WTC11 (cell line): ENCODE data around the gene DNASE1L2. TPM values are rescaled to one million over a fixed set of nuclear protein-coding genes. Genes with fewer than 3 reads are reported as not detected.

Experiments
- ATAC-seq: fragments of 200-7000 bp; cut with Tn5 transposase; 2 replicates; pipeline ENCODE4 v1.10.0; 2021; ENCODE audit warnings: mild to moderate bottlenecking, moderate library complexity
- CTCF ChIA-PET: fragments of 300-600 bp; sonication (Branson Sonifier 250); formaldehyde crosslinking; loops from one replicate; lab custom pipeline; 2021; ENCODE audit warnings: antibody characterized with exemption; lab: Charles Lee
- POLR2A ChIA-PET: fragments of 350-600 bp; sonication (Branson Sonifier 250); formaldehyde crosslinking; loops from one replicate; lab custom pipeline; 2021; ENCODE audit warnings: antibody characterized with exemption; lab: Charles Lee
- DNase-seq: peaks from one replicate; pipeline ENCODE4 v3.0.0; 2021; ENCODE audit warnings: low spot score
- H3K27ac Mint-ChIP-seq: 2 replicates; pipeline ENCODE4 v1.8.0; 2021; ENCODE audit warnings: mixed read lengths
- H3K27me3 Mint-ChIP-seq: 2 replicates; pipeline ENCODE4 v1.8.0; 2021; ENCODE audit warnings: low read depth, mild to moderate bottlenecking, moderate library complexity, mixed read lengths
- H3K36me3 Mint-ChIP-seq: 2 replicates; pipeline ENCODE4 v1.8.0; 2021; ENCODE audit warnings: mixed read lengths
- H3K4me1 Mint-ChIP-seq: 2 replicates; pipeline ENCODE4 v1.8.0; 2022; ENCODE audit warnings: mixed read lengths
- H3K4me3 Mint-ChIP-seq: 2 replicates; pipeline ENCODE4 v1.8.0; 2021; ENCODE audit warnings: mild to moderate bottlenecking, moderate library complexity, mixed read lengths
- H3K9me3 Mint-ChIP-seq: 2 replicates; pipeline ENCODE4 v1.8.0; 2021; ENCODE audit warnings: mixed read lengths
- CREB1 ChIP-seq: sonication (generic); formaldehyde crosslinking; IDR thresholded peaks from 2 replicates; pipeline ENCODE4 v1.8.0; 2023; ENCODE audit warnings: mild to moderate bottlenecking, missing genetic modification reagents
- ELF4 ChIP-seq: sonication (generic); formaldehyde crosslinking; IDR thresholded peaks from 2 replicates; pipeline ENCODE4 v1.8.1; 2022; ENCODE audit warnings: low read depth, mild to moderate bottlenecking, moderate library complexity, missing genetic modification reagents
- FOXK1 ChIP-seq: sonication (generic); formaldehyde crosslinking; IDR thresholded peaks from 2 replicates; pipeline ENCODE4 v1.8.0; 2022; ENCODE audit warnings: mild to moderate bottlenecking, moderate library complexity, missing genetic modification reagents
- GRHL2 ChIP-seq: fragments of 250-450 bp; sonication (Bioruptor Pico); IDR thresholded peaks from 2 replicates; pipeline ENCODE4 v1.8.0; 2022; ENCODE audit warnings: mild to moderate bottlenecking, moderate library complexity; ENCODE audit not compliant: insufficient replicate concordance, severe bottlenecking
- IRF2 ChIP-seq: sonication (generic); formaldehyde crosslinking; IDR thresholded peaks from 2 replicates; pipeline ENCODE4 v1.8.0; 2022; ENCODE audit warnings: low read depth, missing genetic modification reagents, borderline replicate concordance
- JUN ChIP-seq: sonication (generic); formaldehyde crosslinking; IDR thresholded peaks from 2 replicates; pipeline ENCODE4 v1.8.0; 2023; ENCODE audit warnings: mild to moderate bottlenecking, missing genetic modification reagents
- KAT7 ChIP-seq: sonication (generic); formaldehyde crosslinking; IDR thresholded peaks from 2 replicates; pipeline ENCODE4 v1.8.1; 2023; ENCODE audit warnings: missing genetic modification reagents, mild to moderate bottlenecking, borderline replicate concordance
- MXD4 ChIP-seq: fragments of 250-450 bp; sonication (Bioruptor Pico); IDR thresholded peaks from 2 replicates; pipeline ENCODE4 v1.8.0; 2021; ENCODE audit warnings: mild to moderate bottlenecking, moderate library complexity, borderline replicate concordance
- MYBL2 ChIP-seq: sonication (generic); formaldehyde crosslinking; IDR thresholded peaks from 2 replicates; pipeline ENCODE4 v1.8.1; 2023; ENCODE audit warnings: mild to moderate bottlenecking, moderate library complexity, missing genetic modification reagents
- NR3C1 ChIP-seq: sonication (generic); formaldehyde crosslinking; conservative IDR thresholded peaks from 2 replicates; pipeline ENCODE4 v1.8.1; 2023; ENCODE audit warnings: low read depth, mild to moderate bottlenecking, missing genetic modification reagents
- RORB ChIP-seq: fragments of 250-450 bp; sonication (Bioruptor Pico); IDR thresholded peaks from 2 replicates; pipeline ENCODE4 v1.9.0; 2021; ENCODE audit warnings: mild to moderate bottlenecking
- SMAD3 ChIP-seq: sonication (generic); formaldehyde crosslinking; IDR thresholded peaks from 2 replicates; pipeline ENCODE4 v1.8.0; 2022; ENCODE audit warnings: missing genetic modification reagents, mild to moderate bottlenecking, borderline replicate concordance
- SOX15 ChIP-seq: fragments of 250-450 bp; sonication (Bioruptor Pico); IDR thresholded peaks from 2 replicates; pipeline ENCODE4 v1.9.0; 2021; ENCODE audit warnings: mild to moderate bottlenecking
- TP53 ChIP-seq: sonication (generic); formaldehyde crosslinking; IDR thresholded peaks from 2 replicates; pipeline ENCODE4 v1.8.1; 2023; ENCODE audit warnings: mild to moderate bottlenecking, missing genetic modification reagents
- ZBTB21 ChIP-seq: sonication (generic); formaldehyde crosslinking; IDR thresholded peaks from 2 replicates; pipeline ENCODE4 v1.8.1; 2023; ENCODE audit warnings: mild to moderate bottlenecking, missing genetic modification reagents, borderline replicate concordance
- ZNF396 ChIP-seq: fragments of 250-450 bp; sonication (Bioruptor Pico); IDR thresholded peaks from 2 replicates; pipeline ENCODE4 v1.8.0; 2021; ENCODE audit warnings: mild to moderate bottlenecking, moderate library complexity, borderline replicate concordance
- ZNF416 ChIP-seq: fragments of 250-450 bp; sonication (Bioruptor Pico); IDR thresholded peaks from 2 replicates; pipeline ENCODE4 v1.9.0; 2021; ENCODE audit warnings: mild to moderate bottlenecking, inconsistent platforms
- total RNA-seq: library from RNA; stranded (reverse); gene quantifications from 3 replicates; pipeline ENCODE4 v1.2.3, GENCODE V29; 2021
- TF ChIP-seq, protein P1 (sequence below): fragments of 250-450 bp; sonication (Bioruptor Pico); conservative IDR thresholded peaks from 2 replicates; pipeline ENCODE4 v1.9.0; 2021; ENCODE audit warnings: mild to moderate bottlenecking
- TF ChIP-seq, protein P2 (sequence below): fragments of 250-450 bp; sonication (Bioruptor Pico); IDR thresholded peaks from 2 replicates; pipeline ENCODE4 v1.9.0; 2021; ENCODE audit warnings: mild to moderate bottlenecking
- TF ChIP-seq, protein P3 (sequence below): fragments of 250-450 bp; sonication (Bioruptor Pico); IDR thresholded peaks from 2 replicates; pipeline ENCODE4 v2.1.2; 2022; ENCODE audit warnings: mild to moderate bottlenecking, moderate library complexity
- TF ChIP-seq, protein P4 (sequence below): sonication (generic); formaldehyde crosslinking; IDR thresholded peaks from 2 replicates; pipeline ENCODE4 v1.8.1; 2023; ENCODE audit warnings: mild to moderate bottlenecking, moderate library complexity, missing genetic modification reagents
- TF ChIP-seq, protein P5 (sequence below): sonication (generic); formaldehyde crosslinking; IDR thresholded peaks from 2 replicates; pipeline ENCODE4 v1.8.0; 2022; ENCODE audit warnings: mild to moderate bottlenecking, missing genetic modification reagents

The DNASE1L2 gene
- total RNA-seq, 1 experiment from 2014 or later = 0.66 TPM

DNA sequence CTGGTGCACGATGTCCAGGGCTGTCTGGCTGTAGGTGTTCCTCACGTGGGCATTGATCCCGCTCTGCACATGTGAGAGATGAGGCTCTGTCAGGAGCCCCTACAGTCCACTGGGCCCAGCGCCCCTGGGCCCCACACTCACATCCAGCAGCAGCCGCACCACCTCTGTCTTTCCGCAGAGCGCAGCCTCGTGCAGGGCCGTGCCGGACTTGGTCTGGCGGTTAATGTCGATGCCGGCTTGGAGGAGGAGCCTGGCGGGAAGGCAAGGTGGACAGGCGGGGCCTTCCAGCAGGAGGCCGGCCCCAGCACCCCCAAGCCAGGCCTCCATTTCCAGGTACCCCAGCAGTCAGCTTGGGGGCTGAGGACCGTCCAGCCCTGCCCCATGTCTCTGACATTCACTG is 49.0 kb upstream of the DNASE1L2 start (continued):
- TF ChIP-seq, protein P1, sequence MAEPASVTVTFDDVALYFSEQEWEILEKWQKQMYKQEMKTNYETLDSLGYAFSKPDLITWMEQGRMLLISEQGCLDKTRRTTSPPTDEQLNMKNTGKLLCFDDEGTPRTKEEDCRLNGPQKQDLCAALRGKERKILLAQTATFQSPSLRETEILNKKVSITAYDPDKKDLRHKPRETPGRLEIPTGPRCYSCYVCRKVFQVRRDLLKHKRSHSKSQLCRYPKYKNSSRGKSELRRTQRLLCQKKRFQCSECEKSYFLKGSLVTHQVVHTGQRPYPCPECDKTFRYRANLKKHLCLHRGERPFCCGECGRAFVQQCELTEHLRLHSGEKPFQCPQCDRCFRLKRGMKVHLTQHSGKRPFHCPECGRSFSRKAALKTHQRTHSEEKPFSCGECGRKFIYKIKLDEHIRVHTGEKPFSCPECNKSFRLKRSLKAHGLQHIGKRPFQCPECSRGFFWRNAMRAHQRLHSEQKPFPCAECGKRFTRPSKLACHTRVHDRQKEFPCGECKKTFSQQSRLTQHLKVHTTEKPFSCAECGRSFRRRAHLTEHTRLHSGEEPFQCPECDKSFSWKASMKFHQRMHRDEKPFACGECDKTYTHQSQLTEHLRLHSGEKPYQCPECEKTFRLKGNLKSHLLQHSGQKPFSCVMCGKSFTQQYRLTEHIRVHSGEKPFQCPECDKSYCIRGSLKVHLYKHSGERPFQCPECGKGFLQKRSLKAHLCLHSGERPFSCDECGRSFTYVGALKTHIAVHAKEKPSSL = no peak
- no peak for TF ChIP-seq TP53 (CRISPR knock-in tag)

DNA sequence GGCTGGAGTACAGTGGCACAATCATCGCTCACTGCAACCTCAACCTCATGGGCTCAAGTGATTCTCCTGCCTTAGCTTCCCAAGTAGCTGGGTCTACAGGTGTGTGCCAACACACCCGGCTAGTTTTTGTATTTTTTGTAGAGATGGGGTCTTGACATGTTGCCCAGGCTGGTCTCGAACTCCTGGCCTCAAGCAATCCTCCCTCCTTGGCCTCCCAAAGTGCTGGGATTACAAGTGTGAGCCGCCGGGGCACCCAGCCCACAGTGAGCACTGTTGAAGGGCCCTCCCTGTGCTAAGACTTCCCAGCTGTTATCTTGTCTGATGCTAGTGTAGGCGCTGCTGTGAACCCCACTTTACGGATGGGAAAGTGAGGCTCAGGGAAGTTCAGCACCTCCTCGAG is 47.8 kb upstream of the DNASE1L2 start:
- POLR2A ChIA-PET = no interaction called here
- no peak for ATAC-seq
- CTCF ChIA-PET = interaction anchor here (1.1 kb wide), 2 partner anchors 185 to 313 kb away, joined by 3 to 4 read pairs; no protein-coding TSS in a partner anchor
- H3K4me1 Mint-ChIP-seq = no peaks in the 10 kb centered on the region
- no peak for TF ChIP-seq ZBTB21 (CRISPR knock-in tag)
- TF ChIP-seq ZNF416 (CRISPR knock-in tag) = no peak
- TF ChIP-seq, protein P2, sequence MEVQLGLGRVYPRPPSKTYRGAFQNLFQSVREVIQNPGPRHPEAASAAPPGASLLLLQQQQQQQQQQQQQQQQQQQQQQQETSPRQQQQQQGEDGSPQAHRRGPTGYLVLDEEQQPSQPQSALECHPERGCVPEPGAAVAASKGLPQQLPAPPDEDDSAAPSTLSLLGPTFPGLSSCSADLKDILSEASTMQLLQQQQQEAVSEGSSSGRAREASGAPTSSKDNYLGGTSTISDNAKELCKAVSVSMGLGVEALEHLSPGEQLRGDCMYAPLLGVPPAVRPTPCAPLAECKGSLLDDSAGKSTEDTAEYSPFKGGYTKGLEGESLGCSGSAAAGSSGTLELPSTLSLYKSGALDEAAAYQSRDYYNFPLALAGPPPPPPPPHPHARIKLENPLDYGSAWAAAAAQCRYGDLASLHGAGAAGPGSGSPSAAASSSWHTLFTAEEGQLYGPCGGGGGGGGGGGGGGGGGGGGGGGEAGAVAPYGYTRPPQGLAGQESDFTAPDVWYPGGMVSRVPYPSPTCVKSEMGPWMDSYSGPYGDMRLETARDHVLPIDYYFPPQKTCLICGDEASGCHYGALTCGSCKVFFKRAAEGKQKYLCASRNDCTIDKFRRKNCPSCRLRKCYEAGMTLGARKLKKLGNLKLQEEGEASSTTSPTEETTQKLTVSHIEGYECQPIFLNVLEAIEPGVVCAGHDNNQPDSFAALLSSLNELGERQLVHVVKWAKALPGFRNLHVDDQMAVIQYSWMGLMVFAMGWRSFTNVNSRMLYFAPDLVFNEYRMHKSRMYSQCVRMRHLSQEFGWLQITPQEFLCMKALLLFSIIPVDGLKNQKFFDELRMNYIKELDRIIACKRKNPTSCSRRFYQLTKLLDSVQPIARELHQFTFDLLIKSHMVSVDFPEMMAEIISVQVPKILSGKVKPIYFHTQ (CRISPR knock-in tag) = no peak
- TF ChIP-seq JUN (CRISPR knock-in tag) = no peak
- no peak for TF ChIP-seq ZNF396 (CRISPR knock-in tag)
- no peak for TF ChIP-seq MYBL2 (CRISPR knock-in tag)
- no peak for TF ChIP-seq ELF4 (CRISPR knock-in tag)
- no peak for TF ChIP-seq NR3C1
- TF ChIP-seq IRF2 (CRISPR knock-in tag) = no peak
- TF ChIP-seq, all 79 proteins: peak for 0
- DNase-seq = no peak
- no peaks in the 10 kb centered on the region; the same call in 1 of the 2 replicates for H3K27me3 Mint-ChIP-seq
- H3K27ac Mint-ChIP-seq = no peak overlapping the region
- H3K4me3 Mint-ChIP-seq = no peak overlapping the region
- no peaks in the 10 kb centered on the region for H3K9me3 Mint-ChIP-seq
- no peaks in the 10 kb centered on the region for H3K36me3 Mint-ChIP-seq

DNA sequence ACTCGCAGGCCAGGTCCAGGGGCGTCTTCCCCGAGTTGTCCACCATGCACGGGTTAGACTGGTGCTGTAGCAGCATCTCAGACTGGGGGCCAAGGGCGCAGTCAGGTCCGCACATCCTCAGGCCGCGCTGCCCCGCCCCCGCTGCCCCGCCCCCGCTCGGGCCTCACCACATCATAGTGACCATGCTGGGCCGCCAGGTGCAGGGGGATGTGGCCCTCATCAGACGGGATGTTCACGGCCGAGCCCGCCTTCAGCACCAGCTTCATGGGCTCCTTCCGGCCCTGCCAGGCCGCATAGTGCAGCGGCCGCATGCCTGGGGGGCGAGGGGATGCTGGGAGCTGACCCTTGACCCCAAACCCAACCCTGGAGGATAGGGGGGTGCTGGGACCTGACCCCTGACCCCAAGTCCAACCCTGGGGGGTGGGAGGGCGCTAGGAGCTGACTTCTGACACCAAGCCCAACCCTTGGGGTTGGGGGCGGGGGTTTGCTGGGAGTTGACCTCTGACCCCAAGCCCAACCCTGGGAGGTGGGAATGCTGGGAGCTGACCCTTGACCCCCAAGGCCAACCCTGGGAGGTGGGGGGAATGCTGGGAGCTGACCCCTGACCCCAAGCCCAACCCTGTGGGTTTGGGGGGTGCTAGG is 46.9 kb upstream of the DNASE1L2 start:
- ChIA-PET CTCF (interaction anchor here (1.1 kb wide), 1 partner anchor 312 kb away, joined by 4 read pairs; no protein-coding TSS in a partner anchor), POLR2A (no interaction called here)
- H3K4me3 Mint-ChIP-seq = no peak overlapping the region
- DNase-seq = no peak
- no peaks in the 10 kb centered on the region for H3K36me3 Mint-ChIP-seq
- H3K27me3 Mint-ChIP-seq = no peaks in the 10 kb centered on the region; the same call in 1 of the 2 replicates
- H3K9me3 Mint-ChIP-seq = no peaks in the 10 kb centered on the region
- ATAC-seq = no peak
- H3K4me1 Mint-ChIP-seq = no peaks in the 10 kb centered on the region
- no peak overlapping the region for H3K27ac Mint-ChIP-seq
- TF ChIP-seq MXD4 (CRISPR knock-in tag) (no peak), RORB (CRISPR knock-in tag) (no peak), ZBTB21 (CRISPR knock-in tag) (no peak), SOX15 (no peak), KAT7 (CRISPR knock-in tag) (no peak), GRHL2 (no peak), CREB1 (no peak), FOXK1 (CRISPR knock-in tag) (no peak), SMAD3 (no peak)
- TF ChIP-seq, protein P3, sequence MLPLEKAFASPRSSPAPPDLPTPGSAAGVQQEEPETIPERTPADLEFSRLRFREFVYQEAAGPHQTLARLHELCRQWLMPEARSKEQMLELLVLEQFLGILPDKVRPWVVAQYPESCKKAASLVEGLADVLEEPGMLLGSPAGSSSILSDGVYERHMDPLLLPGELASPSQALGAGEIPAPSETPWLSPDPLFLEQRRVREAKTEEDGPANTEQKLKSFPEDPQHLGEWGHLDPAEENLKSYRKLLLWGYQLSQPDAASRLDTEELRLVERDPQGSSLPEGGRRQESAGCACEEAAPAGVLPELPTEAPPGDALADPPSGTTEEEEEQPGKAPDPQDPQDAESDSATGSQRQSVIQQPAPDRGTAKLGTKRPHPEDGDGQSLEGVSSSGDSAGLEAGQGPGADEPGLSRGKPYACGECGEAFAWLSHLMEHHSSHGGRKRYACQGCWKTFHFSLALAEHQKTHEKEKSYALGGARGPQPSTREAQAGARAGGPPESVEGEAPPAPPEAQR (CRISPR knock-in tag) = no peak
- TF ChIP-seq, protein P4, sequence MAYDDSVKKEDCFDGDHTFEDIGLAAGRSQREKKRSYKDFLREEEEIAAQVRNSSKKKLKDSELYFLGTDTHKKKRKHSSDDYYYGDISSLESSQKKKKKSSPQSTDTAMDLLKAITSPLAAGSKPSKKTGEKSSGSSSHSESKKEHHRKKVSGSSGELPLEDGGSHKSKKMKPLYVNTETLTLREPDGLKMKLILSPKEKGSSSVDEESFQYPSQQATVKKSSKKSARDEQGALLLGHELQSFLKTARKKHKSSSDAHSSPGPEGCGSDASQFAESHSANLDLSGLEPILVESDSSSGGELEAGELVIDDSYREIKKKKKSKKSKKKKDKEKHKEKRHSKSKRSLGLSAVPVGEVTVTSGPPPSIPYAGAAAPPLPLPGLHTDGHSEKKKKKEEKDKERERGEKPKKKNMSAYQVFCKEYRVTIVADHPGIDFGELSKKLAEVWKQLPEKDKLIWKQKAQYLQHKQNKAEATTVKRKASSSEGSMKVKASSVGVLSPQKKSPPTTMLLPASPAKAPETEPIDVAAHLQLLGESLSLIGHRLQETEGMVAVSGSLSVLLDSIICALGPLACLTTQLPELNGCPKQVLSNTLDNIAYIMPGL = no peak
- TF ChIP-seq, protein P1 = no peak
- TF ChIP-seq, protein P5, sequence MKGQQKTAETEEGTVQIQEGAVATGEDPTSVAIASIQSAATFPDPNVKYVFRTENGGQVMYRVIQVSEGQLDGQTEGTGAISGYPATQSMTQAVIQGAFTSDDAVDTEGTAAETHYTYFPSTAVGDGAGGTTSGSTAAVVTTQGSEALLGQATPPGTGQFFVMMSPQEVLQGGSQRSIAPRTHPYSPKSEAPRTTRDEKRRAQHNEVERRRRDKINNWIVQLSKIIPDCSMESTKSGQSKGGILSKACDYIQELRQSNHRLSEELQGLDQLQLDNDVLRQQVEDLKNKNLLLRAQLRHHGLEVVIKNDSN (CRISPR knock-in tag) = no peak
